NCI-H1048 (cell line): ENCODE data around the gene CA10.

Experiments
- DNase-seq: peaks from one replicate; lab custom pipeline; 2025; lab: John Stamatoyannopoulos, UW

CA10 gene

DNA sequence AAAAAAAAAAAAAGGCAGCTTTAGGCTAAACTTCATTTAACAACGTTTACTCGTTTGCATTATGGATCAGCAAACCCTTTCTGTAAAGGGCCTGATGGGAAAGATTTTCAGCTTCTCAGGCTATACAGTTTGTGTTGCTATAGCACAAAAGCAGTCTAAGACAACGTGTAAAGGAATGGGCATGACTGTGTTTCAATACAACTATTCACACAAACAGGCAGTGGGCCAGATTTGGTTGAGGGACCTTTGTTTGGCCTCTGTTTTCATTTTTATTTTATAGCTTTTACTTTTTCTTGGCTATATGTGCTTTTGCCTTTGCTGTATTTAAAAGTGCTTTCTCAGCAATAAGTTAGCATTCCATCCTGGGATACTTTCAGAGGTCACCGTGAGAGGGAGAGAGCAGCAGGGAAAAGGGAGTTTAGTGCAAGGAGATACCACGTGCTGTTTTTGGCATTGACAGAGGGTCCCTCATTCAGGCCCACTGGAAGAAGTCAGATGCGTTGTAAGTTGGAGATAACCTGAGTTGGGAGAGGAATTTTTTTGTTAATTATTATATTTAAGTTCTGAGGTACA is 562.6 kb downstream of the CA10 start:
- no peak for DNase-seq

DNA sequence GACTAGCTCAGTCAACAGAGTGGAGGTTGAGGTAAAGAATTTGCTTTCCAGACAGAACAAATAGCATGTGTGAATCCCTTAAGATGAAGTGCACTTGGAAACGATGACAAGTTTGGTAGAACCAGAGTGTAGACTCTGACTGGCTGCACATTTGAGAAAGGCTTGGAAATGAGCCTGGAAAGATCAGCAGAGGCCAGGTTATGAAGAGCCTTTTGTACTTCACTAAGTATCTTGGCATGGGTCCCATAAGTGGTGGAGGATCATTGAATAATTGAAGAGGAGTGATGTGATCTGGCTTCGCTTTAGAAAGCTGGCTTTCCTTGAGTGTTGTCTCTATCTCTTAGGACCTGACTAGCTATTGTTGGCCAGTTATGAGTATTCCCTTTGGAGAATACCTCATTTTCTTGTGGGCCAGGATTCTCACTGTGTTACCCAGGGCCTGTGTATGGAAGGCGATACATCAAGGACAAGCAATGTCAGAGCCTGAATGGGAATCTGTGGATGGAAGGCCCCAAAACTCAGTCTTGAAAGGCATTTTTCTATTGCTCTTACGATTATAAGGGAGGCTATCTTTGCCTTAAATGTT is 568.4 kb downstream of the CA10 start:
- DNase-seq, result no peak

DNA sequence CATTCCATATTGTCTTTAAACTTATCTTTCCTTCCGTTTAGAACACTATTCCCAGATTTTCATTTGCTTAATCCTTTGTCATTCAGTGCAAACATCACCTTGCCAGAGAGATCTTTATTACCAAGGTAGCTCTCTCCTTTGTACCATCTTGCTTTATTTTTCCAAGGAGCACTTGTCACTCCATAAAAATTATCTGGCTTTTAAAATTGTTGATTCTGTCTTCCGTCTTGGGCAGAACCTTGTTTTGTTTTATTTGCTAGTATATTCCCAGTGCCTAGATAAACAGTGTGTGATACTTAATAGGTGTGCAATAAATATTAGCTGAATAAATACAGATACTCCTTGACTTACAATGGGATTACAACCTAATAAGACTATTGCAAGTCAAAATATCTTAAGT is 570.5 kb downstream of the CA10 start:
- DNase-seq, result no peak

DNA sequence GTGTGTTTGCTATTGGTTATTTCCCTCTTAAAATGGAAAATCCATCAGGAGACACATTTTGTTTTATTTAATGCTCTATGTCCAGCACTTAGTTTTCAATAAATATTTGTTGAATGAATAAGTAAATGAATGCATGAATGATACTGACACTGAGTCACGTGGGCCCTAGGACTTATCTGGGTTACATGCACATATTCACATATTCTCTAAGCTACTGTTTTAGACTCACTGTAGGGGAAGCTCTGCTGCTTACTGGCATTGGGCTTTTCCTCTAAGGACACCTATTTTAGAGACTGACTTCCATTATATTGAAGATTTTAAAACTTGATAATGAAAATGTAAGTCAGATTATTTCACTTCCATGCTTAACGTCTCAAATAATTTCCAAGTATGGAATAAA is 571.0 kb downstream of the CA10 start:
- DNase-seq, result no peak

DNA sequence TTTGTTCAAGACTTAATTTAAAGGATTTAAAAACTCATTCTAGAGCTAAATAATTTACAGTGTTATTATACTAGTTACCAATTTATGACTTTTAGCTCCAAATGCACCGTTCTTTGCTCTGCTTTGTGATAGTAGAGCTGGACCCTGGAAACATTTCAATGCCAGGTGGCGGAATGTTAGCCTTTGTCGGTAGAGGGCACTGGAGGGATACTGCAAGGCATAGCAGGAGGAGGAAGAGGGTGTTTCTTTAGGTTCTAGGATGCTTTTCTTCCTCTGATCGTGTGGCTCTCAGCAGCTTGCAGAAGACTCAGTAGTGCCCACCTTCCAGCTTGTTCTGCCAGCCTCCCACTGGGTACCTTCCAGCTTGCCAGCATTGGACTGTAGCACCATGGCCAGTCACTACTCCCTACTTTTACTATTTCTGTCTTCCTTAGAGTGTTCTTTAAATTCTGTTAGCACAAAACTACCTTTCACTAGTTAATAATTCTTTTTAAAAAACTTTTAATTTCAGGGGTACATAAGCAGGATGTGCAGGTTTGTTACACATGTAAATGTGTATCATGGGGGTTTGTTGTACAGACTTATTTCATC is 572.9 kb downstream of the CA10 start:
- no peak for DNase-seq

DNA sequence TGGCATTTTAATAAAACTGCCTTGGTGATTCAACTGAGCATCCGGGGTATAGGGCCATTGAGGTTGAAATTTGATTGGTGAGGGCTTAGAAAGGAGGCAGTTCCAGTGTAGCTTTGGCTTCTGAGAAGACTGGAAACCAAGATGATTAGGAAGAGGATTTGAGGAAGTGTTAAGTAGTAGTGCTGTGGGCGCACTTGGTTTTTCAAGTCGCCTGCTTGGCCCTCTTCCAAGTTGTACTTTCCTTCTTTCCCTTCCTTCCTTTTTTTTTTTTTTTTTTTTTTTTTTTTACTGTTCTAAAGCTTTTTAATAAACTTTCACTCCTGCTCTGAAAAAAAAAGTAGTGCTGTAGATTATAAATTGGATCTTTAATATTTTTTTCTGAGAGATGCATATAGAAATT is 577.6 kb downstream of the CA10 start:
- no peak for DNase-seq
